A673 (cell line): ENCODE measurements around the gene KRTAP5-10. TPM values are rescaled to one million over a fixed set of nuclear protein-coding genes. Genes with fewer than 3 reads are reported as not detected.
"Not testable (repeated sequence)": the region's sequence is repeated elsewhere in the genome, so short reads cannot be mapped to it uniquely, and the experiment has no call there.

Source experiments
- BruUV-seq: library from RNA; stranded (reverse); fragments of 400-500 nt; replicated peaks from 2 replicates; lab custom pipeline; 2021; lab: Mats Ljungman, UMichigan
- CTCF ChIA-PET: fragments of 300-600 bp; sonication (Branson Sonifier 250); formaldehyde crosslinking; loops from one replicate; lab custom pipeline; 2022; ENCODE audit warnings: antibody characterized with exemption; lab: Charles Lee
- POLR2A ChIA-PET: fragments of 300-600 bp; sonication (Branson Sonifier 250); formaldehyde crosslinking; loops from one replicate; lab custom pipeline; 2022; ENCODE audit warnings: antibody characterized with exemption; ENCODE audit not compliant: low non-redundant PET; lab: Charles Lee
- DNase-seq: peaks from one replicate; pipeline ENCODE4 v3.0.0-alpha.2; 2015; ENCODE audit warnings: low spot score
- H3K27ac ChIP-seq: fragments of 200-600 bp; sonication (generic); 2 replicates; pipeline ENCODE4 v1.5.1; 2016; ENCODE audit warnings: mixed run types, low read depth, mild to moderate bottlenecking, mixed read lengths, antibody characterized with exemption, low read length; ENCODE audit not compliant: poor library complexity, severe bottlenecking
- H3K27me3 ChIP-seq: fragments of 200-600 bp; sonication (generic); replicated peaks from 2 replicates; pipeline ENCODE4 v1.6.1; 2017; ENCODE audit warnings: mixed run types, low read depth, mild to moderate bottlenecking, mixed read lengths, antibody characterized with exemption, low read length; ENCODE audit not compliant: insufficient read depth, poor library complexity
- H3K36me3 ChIP-seq: fragments of 200-600 bp; sonication (generic); 2 replicates; pipeline ENCODE4 v1.6.1; 2016; ENCODE audit warnings: mixed run types, mild to moderate bottlenecking, mixed read lengths, antibody characterized with exemption, low read length; ENCODE audit not compliant: insufficient read depth, poor library complexity, severe bottlenecking
- H3K4me1 ChIP-seq: fragments of 200-600 bp; sonication (generic); 2 replicates; pipeline ENCODE4 v1.6.1; 2017; ENCODE audit warnings: mixed run types, mild to moderate bottlenecking, mixed read lengths, antibody characterized with exemption, low read length; ENCODE audit not compliant: insufficient read depth, poor library complexity, severe bottlenecking
- H3K4me3 ChIP-seq: fragments of 200-600 bp; sonication (generic); 2 replicates; pipeline ENCODE4 v1.5.1; 2016; ENCODE audit warnings: low read depth, mixed run types, mild to moderate bottlenecking, mixed read lengths, low read length; ENCODE audit not compliant: poor library complexity, severe bottlenecking
- H3K9me3 ChIP-seq: fragments of 200-600 bp; sonication (generic); 2 replicates; pipeline ENCODE4 v1.6.1; 2016; ENCODE audit warnings: mixed run types, low read depth, mild to moderate bottlenecking, mixed read lengths, antibody characterized with exemption, low read length; ENCODE audit not compliant: poor library complexity, severe bottlenecking
- CTCF ChIP-seq: fragments of 300-800, 200-600 bp; sonication (generic); conservative IDR thresholded peaks from 2 replicates; pipeline ENCODE4 v1.5.1; 2017; ENCODE audit warnings: low read depth, mild to moderate bottlenecking, antibody characterized with exemption, low read length, moderate library complexity, mixed read lengths
- EZH2 ChIP-seq: fragments of 200-600 bp; sonication (generic); IDR thresholded peaks from 2 replicates; pipeline ENCODE4 v1.6.1; 2017; ENCODE audit warnings: borderline replicate concordance, low read depth, mild to moderate bottlenecking, mixed read lengths, antibody characterized with exemption, low read length; ENCODE audit not compliant: poor library complexity, severe bottlenecking
- intact Hi-C: fragments of 100-400 bp; cut with micrococcal nuclease; formaldehyde crosslinking; loops from one replicate; pipeline ENCODE4 v1.10.0; 2022; ENCODE audit not compliant: unreplicated experiment
- total RNA-seq: library from RNA; stranded (reverse); gene quantifications from 2 replicates; pipeline ENCODE4 v1.2.3, GENCODE V29; 2021

Gene KRTAP5-10
- total RNA-seq, 1 experiment from 2014 or later = not detected

- H3K27me3 ChIP-seq, H3K9me3 ChIP-seq, H3K36me3 ChIP-seq, H3K4me3 ChIP-seq, H3K27ac ChIP-seq, DNase-seq, H3K4me1 ChIP-seq, BruUV-seq, intact Hi-C loops: not testable (repeated sequence)
- ChIA-PET POLR2A (interaction anchor here (0.5 kb wide), 1 partner anchor 137 kb away, joined by 5 read pairs; the partner anchor contains the start of gene NADSYN1), CTCF (interaction anchor here (1.0 kb wide), 1 partner anchor 10 kb away, joined by 3 read pairs; no protein-coding TSS in a partner anchor)
These were observed 24.2 kb downstream of the KRTAP5-10 start for GRCh38 chr11:71589546-71589920.

GRCh38 chr11:71603221-71603620 lies 37.9 kb downstream of the KRTAP5-10 start:
- H3K9me3 ChIP-seq, H3K27ac ChIP-seq, intact Hi-C loops, H3K4me3 ChIP-seq, DNase-seq, CTCF ChIA-PET, H3K4me1 ChIP-seq, H3K36me3 ChIP-seq, BruUV-seq, POLR2A ChIA-PET: not testable (repeated sequence)
- peaks cover 12% of the 10 kb centered on the region for H3K27me3 ChIP-seq

- DNase-seq, intact Hi-C loops, H3K4me1 ChIP-seq, H3K36me3 ChIP-seq, H3K4me3 ChIP-seq, BruUV-seq, H3K27ac ChIP-seq, H3K9me3 ChIP-seq, CTCF ChIA-PET, POLR2A ChIA-PET: not testable (repeated sequence)
- TF ChIP-seq CTCF = peak; percentile 51
- H3K27me3 ChIP-seq = peaks cover 12% of the 10 kb centered on the region
These were observed 39.6 kb downstream of the KRTAP5-10 start for GRCh38 chr11:71604798-71605488.

GRCh38 chr11:71606853-71607519 lies 41.6 kb downstream of the KRTAP5-10 start:
- BruUV-seq, H3K4me1 ChIP-seq, H3K27ac ChIP-seq, POLR2A ChIA-PET, H3K9me3 ChIP-seq, H3K4me3 ChIP-seq, H3K36me3 ChIP-seq, DNase-seq, intact Hi-C loops: not testable (repeated sequence)
- CTCF ChIA-PET = interaction anchor here (0.6 kb wide), 1 partner anchor 50 kb away, joined by 3 read pairs; no protein-coding TSS in a partner anchor
- TF ChIP-seq EZH2 = peak; percentile 43
- H3K27me3 ChIP-seq = peaks cover 12% of the 10 kb centered on the region

- CTCF ChIA-PET = interaction anchor here (0.6 kb wide), 1 partner anchor 50 kb away, joined by 3 read pairs; no protein-coding TSS in a partner anchor
- H3K27me3 ChIP-seq = peaks cover 12% of the 10 kb centered on the region
- BruUV-seq, H3K27ac ChIP-seq, H3K9me3 ChIP-seq, POLR2A ChIA-PET, H3K36me3 ChIP-seq, H3K4me1 ChIP-seq, H3K4me3 ChIP-seq, DNase-seq, intact Hi-C loops: not testable (repeated sequence)
These were observed 42.3 kb downstream of the KRTAP5-10 start for GRCh38 chr11:71607520-71608216.

- H3K27ac ChIP-seq, H3K4me1 ChIP-seq, H3K36me3 ChIP-seq, H3K9me3 ChIP-seq, H3K4me3 ChIP-seq, POLR2A ChIA-PET, CTCF ChIA-PET, intact Hi-C loops, BruUV-seq, DNase-seq: not testable (repeated sequence)
- peaks cover 12% of the 10 kb centered on the region for H3K27me3 ChIP-seq
These were observed 42.9 kb downstream of the KRTAP5-10 start for GRCh38 chr11:71608272-71608671.
